NCI-H1092 treated with DMSO at 0.1 percent for 48 hours (cell line): Measurements from ENCODE around the gene DYNLT2.

Source experiments
- DNase-seq: peaks from one replicate; lab custom pipeline; 2025; lab: John Stamatoyannopoulos, UW

Gene DYNLT2

GRCh38 chr6:169751242-169752073 is at the start of gene DYNLT2, which contains the start of gene ERMARD:
TSS of gene DYNLT2 (minus strand) at chr6:169751572. CDS start at chr6:169751458, 114 bp downstream.
TSS of gene ERMARD (plus strand) at chr6:169751622. CDS start at chr6:169751658, 36 bp downstream.
- DNase-seq = peak; percentile 97

- peak; percentile 69 for DNase-seq
Observed at GRCh38 chr6:169800668-169801395, 49.5 kb upstream of the DYNLT2 start.

GRCh38 chr6:169800116-169800667 is 48.8 kb upstream of the DYNLT2 start:
- DNase-seq = no peak

- no peak for DNase-seq
Observed at GRCh38 chr6:169799474-169799926, 48.1 kb upstream of the DYNLT2 start.

GRCh38 chr6:169798764-169799473 is 47.5 kb upstream of the DYNLT2 start:
- DNase-seq = no peak

- DNase-seq = peak; percentile 62
Observed at GRCh38 chr6:169795196-169795595, 43.8 kb upstream of the DYNLT2 start.

GRCh38 chr6:169794317-169795055 is 43.1 kb upstream of the DYNLT2 start:
- peak; percentile 93 for DNase-seq

GRCh38 chr6:169793408-169793807 is 42.0 kb upstream of the DYNLT2 start:
- DNase-seq = no peak

- no peak for DNase-seq
Observed at GRCh38 chr6:169792306-169793015, 41.1 kb upstream of the DYNLT2 start.

- no peak for DNase-seq
Observed at GRCh38 chr6:169791721-169792131, 40.4 kb upstream of the DYNLT2 start.

GRCh38 chr6:169789944-169790927 is 38.9 kb upstream of the DYNLT2 start:
- peak; percentile 95 for DNase-seq

- DNase-seq = no peak
Observed at GRCh38 chr6:169789146-169789943, 38.0 kb upstream of the DYNLT2 start.

- no peak for DNase-seq
Observed at GRCh38 chr6:169788809-169789145, 37.4 kb upstream of the DYNLT2 start.

- no peak for DNase-seq
Observed at GRCh38 chr6:169787797-169788196, 36.4 kb upstream of the DYNLT2 start.

GRCh38 chr6:169786349-169786748 is 35.0 kb upstream of the DYNLT2 start:
- DNase-seq = no peak

GRCh38 chr6:169785566-169785965 is 34.2 kb upstream of the DYNLT2 start:
- DNase-seq = no peak

- DNase-seq = no peak
Observed at GRCh38 chr6:169784821-169785340, 33.5 kb upstream of the DYNLT2 start.
